Medulla oblongata (tissue), 1 donor: ENCODE data around the gene CFAP99.

Source experiments
- DNase-seq: peaks from one replicate; pipeline ENCODE4 v3.0.0-alpha.2; 2015; ENCODE audit errors: extremely low spot score

The CFAP99 gene

DNA sequence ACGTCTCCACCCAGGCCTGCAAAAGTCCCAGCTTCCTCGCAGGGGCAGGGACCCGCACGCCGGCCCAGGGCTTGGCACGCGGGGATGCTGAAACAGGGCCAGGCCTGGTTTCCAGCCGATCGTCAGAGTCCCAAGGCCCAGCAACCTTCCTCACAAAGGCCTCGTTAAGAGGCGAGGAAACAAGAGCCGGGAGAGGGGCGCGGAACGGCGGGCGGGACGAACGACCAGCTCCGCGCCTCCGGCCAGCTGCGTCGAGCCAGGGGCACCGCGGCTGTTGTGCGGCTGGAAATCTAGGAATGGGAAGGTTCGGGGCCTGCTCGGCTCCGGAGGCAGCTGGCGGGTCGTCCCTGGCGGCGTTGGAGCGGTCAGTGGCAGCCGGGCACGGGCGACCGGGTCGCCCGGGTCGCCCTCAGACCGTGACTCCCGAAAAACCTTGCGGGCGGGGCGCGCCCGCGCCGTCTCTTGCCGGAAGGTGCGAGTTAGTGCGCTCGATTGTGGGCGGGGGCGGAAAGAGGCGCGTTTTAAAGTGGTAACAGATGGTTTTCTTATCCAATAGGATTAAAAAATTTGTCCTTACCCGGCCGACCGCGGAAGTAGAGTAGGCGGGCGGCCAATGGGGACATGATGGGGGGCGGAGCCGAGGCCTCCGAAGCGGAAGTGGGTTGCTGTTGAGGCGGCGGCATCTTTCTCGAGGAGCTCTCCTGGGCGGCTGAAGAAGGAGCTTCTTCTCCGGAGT lies 49.9 kb downstream of the CFAP99 start, which contains the start of gene RNF4:
TSS of gene RNF4 (plus strand) at position 651 of the 736 bp plus-strand sequence. CDS start 21,388 bp downstream, outside the sequence.
- DNase-seq: peak; percentile 98

DNA sequence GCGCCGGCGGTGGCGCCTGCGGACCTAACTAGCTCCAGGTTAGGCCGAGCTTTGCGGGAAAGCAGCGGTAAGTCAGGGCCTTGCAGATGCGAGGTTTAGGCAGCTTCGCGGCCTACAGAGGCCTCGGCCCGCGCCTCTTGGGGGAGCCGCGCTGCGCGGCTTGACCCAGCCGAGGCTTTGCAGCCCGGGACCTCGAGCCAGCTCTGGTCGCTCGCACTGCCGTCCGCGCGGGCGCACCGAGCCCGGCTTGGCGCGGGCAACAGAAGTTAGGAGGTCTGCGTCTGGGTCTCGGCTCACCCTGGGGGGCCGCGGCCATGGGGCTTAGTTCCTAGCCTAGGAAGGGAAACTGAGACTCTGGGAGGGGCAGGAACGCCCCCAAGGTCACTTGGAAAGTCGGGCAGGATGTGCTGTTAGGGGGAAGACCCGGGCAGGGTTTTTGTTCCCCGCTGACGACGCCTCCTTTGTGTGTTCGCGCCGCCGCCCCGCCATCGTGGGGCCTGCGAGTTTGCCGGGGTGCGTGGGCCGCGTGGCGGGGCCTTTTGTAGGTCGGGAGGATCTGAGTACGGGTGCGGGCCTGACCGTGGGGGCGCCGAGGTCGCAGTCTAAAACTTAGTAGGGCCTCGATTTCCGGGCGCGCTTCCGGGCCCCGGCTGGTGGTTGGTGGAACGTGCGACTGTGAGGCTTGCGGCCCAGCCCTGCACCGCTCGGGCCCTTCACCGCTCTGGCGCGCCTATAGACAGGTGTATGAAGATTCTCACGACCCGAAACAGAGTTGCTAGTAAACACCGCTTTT lies 50.6 kb downstream of the CFAP99 start:
- no peak for DNase-seq

DNA sequence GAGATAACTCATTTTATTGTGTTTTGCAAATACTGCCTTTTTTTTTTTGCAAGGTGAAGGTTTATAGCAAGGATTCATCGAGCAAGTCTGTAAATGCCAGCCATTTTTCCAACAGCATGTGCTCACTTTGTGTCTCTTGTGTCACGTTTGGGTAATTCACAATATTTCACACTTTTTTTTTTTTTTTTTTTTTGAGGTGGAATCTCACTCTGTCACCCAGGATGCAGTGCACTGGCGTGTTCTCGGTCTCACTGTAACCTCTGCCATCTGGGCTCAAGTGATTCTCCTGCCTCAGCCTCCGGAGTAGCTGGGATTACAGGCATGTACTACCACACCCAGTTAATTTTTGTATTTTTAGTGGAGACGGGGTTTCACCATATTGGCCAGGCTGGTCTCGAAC lies 52.0 kb downstream of the CFAP99 start:
- DNase-seq: no peak

DNA sequence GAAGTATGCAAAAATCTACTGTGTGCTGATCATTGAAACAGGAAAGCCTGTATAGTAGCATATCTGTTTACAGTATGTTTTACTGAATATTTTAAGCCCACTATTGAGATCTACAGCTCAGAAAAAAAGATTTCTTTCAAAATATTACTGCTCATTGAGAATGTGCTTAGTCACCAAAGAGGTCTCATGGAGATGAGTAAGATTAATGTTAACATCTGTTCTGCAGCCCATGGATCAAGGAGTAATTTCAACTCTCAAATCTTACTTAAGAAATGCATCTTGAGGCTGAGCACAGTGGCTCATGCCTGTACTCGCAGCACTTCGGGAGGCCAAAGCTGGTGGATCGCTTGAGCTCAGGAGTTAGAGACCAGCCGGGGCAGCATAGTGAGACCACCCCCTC lies 53.4 kb downstream of the CFAP99 start:
- no peak for DNase-seq

DNA sequence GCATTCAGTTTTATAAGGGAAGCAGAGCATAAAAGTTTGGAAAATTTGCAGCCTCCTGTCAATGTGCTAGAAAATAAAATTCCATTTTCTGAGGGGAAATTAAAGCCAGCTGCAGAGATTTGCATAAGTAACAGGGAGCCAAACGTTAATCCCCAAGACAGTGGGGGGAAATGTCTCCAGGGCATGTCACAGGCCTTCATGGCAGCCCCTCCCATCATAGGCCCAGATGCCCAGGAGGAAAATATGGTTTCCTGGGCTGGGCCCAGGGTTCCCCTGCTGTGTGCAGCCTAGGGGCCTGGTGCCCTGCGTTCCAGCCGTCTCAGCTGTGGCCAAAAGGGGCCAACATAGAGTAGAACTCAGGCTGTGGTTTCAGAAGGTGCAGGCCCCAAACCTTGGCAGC lies 59.5 kb downstream of the CFAP99 start:
- DNase-seq: no peak

DNA sequence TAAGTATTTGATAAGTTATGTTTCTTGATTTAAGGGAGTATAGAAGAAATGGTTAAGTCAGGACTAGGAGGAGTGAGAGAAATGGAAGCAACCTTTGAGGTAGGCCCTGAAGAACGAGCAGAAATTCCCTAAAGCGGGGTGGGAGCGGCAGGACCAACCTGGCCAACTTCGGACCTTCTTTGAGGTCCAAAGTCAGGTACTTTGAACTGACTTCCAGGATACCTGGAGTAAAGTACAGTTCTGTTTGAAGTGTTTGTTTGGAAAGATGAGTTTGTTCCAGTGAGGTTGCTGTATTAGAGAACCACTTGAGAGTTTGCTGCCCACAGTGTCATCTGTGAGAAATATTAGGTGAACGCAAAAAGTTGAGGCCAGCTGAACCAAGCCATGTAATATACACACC lies 61.9 kb downstream of the CFAP99 start:
- no peak for DNase-seq

DNA sequence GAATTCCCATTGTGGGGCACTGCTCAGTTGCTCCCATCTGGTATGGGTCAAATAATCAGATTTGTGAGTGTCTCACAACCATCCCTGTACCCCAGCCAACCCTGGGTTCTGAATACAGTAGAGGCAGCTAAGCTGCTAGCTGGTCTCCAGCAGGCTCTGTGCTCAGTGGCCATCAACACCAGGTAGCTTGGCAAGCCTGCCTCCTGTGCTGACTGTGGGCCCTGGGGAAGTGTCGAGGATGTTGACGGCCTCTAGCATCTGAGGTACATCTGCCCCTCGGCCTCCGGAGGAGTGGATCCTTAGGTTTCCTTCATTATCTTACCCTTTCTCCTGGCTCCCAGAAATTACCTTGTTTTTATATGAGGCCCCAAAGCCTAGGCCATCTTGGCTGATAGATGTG lies 63.4 kb downstream of the CFAP99 start:
- no peak for DNase-seq

DNA sequence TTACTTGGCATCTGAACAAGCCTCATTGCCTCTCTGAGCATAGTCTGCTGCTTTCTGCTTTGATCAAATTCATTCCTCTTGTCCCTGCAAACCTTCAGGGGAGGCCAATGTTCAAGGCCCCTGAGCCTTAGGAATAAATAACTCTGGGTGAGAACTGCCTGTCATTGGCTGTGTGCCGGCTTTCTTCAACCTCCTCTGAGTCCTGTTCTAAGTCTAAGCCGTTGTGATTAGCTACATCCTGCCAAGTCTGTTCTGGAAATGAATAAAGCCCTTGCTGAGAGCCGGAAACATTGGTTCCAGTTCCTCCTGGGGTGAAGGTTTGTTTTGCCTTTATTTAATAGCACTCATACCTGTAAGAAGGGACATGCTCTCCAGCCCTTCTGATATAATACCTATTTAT lies 63.9 kb downstream of the CFAP99 start:
- DNase-seq: peak; percentile 70

DNA sequence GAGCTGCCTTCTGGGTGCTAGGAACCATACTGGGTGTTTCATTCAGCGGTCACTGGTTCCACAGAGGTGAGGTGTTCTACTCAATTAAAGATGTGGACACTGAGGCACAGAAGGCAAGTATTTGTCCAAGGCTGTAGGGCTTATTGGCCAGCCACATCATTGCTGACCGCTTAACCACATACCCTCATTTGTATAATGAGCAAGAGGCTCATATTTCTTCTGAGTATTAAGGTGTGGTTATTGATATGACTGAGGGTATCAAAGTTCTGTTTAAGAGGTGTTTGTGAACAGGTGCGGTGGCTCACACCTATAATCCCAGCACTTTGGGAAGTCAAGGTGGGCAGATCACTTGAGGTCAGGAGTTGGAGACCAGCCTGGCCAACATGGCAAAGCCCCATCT lies 64.5 kb downstream of the CFAP99 start:
- no peak for DNase-seq

DNA sequence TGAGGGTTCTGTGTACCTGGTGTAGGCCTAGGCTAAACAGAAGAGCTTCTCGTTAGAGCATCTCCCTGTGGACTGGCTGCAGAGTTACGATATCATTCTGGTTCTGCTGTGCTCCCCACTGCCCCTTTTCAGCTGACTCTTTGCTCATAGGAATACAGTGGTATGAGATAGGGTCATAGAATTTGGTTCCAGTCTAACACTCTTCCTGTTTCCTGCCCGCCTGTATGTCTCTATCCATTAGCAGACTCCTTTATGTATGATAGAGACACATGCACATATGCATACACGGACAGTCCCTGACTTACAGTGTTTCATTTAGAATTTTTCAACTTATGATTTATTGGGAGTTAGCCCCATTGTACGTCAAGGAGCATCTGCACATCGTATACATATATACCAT lies 65.4 kb downstream of the CFAP99 start:
- DNase-seq: no peak

DNA sequence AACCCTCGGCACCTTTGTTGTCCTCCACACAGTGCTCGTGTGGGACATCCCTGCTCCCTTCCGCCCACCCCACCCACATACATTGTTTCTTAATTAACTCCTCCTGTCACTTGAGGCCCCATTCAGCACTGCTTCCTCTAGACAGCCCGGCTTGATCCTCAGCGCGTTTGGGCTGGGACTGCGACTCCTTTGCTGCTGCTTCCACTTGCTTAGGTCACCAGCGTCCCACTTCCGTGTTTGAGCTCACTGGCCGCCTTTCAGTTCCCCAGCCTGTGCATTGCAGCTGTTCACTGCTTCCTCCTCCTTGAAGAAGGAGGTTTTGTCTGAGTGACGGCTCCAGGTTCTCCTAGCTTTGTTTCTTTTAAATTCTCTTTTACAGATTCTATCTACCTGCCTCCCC lies 66.2 kb downstream of the CFAP99 start:
- peak; percentile 84 for DNase-seq

DNA sequence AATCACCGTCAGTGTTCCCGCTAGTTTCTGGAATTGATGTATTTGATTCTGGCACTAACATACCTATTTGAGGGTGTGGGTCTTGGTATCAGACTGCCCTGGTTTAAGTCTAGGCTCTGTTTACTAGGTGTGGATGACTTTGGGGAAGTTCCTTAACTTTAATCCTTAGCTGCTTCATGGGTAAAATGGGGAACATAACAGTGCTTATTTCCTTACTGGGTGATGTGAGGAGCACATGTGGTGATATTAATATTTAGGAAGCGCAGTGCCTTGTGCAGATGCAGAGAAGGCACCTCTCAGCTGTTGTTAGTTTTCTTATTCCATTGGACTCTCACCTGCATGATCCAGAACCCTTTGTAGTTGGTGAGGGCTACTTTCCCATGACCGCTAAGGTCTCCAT lies 67.2 kb downstream of the CFAP99 start:
- no peak for DNase-seq

DNA sequence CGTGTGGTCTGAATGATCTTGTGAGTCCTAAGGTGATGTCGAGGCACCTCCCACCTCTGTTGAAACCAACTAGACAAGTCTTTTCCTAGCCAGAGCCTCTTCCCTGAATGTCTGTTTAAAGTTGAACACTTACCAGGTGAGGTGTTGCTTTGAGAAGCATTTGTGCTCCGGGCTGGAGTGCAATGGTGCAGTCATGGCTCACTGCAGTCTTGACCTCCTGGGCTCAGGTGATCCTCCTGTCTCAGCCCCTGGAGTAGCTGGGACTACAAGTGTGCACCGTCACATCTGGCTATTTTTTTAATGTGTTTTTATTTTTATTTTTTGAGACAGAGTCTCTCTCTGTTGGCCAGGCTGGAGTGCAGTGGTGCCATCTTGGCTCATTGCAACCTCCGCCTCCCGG lies 68.2 kb downstream of the CFAP99 start:
- DNase-seq: no peak

DNA sequence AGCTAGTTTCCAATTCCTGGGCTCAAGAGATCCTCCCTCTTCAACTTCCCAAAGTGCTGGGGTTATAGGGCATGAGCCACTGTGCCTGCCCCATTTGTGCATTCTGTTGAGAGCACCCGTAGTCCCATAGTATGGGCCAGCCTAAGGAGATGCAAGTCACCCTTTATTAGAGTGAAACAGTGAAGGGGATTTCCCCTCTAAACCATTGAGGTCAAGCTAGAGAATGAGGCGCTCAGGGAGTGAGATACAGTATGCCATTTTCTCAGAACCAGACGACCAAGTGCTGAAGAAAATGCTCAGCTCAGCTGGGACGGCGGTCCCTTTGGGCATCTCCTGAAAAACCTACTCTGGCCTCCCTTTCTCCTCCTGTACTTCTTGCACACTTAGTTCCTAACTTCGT lies 68.9 kb downstream of the CFAP99 start:
- DNase-seq: no peak

DNA sequence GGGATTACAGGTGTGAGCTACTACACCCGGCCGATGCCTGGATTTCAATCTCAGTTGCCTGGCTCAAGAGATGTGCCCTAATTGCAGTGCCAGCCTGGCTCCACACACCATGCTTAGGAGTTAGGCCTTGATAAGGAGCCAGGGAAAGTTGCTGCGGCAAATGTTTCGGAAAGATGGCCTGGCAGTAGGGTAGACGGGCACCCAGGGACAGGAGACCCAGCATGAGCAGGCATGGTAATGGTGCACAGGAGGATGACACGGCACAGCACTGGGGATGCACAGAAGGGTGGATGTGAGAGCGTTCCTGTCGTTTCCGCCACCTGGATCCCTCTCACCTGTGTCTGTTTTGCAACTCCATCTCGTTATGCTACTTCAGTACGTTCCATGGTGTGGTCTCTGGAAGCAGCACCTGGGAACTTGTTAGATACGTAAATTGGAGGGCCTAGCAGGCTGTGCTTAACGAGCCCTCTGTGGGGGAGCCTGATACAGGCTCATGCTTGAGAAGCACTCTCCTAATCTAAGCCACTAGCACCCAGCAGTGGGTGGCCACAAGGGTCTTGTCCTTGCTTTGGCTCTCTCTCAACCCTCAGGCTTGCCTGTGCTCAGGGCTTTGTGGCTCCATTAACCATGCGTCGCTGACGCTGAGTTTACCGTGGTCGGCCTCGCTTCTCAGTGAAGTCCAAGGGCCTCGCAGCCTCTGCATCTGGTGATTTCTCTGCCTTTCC lies 70.5 kb downstream of the CFAP99 start:
- no peak for DNase-seq

DNA sequence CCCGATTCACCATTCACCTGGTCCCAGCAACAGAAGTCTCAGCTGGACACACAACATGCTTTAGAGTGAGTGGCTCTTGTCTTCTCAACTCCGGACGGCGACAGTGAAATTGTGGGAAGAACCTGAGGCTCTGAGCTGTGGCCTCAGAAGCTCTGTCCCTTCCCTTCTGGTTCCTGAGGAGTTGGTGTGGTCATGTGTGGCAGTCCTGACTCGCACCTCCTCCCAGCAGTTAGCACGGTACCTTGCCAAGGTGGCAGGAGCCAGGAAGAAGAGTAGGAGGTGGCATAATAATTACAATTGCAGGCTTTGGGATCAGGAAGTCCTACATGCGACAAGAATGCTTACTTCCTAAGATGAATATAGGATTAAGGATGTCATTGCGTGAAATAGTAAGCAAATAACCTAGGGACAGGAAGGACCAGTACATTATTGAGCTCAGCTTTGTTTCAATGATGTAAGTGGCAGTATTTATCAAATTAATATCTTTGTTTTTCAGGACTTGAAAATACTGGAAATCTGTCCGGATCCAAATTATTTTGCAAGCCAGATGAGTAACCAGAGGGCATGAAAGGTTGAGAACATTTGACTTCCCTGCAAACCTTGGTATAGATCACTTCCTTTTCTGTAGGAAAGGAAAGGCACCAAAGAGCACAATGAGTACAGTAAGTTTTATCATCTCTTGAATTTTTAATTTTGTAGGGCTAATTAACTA lies 71.2 kb downstream of the CFAP99 start:
- no peak for DNase-seq

DNA sequence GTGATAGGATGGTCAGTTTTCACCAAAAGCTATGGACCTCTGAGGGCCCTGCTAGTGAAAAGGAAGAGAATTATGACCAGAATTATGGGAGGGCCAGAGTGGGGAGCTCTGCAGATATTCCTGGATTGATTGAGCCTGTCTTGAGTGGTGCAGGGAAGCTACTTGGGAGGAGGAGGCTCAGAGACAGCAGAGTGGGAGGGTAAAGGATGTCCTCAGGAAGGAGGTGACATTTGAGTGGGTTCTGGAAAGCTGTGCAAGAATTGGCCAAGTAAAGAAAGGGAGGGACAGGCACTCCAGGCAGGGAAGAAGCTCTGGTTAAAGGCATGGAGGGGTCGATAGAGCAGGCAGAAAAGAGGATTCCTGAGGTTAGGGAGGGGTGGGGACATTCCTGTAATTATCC lies 74.2 kb downstream of the CFAP99 start:
- no peak for DNase-seq

DNA sequence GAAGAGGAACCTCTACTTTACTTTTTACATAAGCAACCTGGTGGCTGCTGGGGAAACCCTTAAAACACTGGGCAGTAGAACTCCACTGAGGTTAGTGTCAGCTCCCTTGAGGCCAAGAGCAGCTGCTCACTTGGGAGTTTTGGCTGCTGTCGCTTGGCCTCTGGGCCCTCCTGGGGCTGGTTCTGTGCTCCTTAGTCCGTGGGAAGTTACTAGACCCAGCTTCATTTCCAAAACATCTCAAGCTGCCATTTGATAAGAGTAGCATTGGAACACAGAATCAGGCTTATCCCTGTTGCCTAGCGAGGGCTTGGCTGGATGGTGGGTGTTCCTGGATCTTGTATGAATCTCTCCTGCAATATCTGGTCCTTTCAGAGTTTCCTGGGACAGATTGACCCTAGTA lies 76.2 kb downstream of the CFAP99 start:
- no peak for DNase-seq

DNA sequence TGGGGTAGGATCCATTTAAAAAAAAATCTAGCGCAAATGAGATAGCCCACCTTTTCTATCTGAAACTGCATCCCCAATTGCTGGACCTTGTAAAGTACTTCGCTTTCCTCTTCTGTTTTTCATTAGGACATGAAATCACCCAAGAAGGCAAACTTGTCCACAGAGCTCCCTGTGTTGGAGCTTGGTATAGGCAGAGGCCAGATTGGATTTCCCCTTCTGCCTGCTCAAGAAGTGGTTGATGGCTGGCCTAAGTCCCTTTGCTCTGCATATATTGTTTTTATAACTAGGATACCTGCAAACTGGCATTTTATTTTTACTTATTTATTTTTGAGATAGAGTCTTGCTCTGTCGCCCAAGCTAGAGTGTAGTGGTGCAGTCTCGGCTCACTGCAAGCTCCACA lies 78.6 kb downstream of the CFAP99 start:
- no peak for DNase-seq

DNA sequence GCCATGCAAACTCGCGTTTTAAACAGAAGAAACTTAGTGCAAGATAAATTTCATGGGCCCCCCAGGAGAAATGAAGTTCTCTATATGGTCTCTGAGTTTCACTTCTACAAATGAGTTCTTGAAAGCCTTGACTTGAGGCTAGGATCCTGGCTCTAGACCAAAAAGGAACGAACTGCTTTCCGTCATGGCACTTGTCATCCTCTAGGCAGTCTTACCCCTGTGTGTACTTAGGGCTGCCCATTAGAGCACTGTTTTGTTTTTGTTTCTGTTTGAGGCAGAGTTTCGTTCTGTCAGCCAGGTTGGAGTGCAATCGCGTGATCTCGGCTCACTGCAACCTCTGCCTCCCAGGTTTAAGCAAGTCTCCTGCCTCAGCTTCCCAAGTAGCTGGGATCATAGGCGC lies 79.2 kb downstream of the CFAP99 start:
- peak; percentile 86 for DNase-seq

DNA sequence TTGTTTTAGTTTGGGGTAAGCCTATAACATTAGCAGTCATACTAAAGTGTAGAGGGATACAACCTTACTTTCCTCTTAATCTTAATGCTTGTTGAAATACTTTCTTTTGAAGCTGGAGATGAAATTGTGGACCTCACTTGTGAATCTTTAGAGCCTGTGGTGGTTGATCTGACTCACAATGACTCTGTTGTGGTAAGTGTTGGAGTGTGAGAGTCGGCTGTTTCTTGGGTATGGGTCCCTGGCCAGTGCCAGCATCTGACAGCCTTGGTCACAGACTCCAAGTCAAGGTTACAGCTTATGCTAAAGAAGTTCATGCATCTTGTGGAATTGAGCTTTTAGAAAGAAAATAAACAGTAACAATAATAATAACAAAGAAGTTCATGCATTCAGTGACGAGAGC lies 81.8 kb downstream of the CFAP99 start:
- DNase-seq: no peak

DNA sequence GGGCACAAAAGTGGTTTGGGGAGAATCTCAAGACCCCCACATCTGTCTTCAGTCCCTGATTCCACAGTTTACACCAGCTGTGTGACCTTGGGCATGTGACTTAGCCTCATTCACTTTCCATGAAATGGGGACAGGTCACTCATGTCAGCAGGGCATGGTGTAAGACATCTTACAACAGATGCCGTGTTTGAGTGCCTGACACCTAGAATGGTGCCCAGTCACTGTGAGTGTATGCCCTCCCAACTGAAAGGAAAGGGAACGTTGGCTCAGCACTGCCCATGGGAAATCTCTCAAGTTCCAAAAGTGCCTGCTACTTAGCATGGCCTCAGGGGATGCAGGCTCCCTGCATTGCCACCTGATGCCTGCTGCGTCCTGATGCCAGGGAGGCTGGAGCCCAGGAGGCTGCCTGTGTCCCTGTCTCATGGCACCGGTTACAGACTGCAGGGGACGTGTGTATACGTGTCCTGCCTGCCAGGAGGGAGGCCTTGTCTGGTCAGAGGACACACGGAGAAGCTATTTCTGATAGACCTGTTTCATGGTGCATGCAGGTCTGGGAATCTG lies 82.4 kb downstream of the CFAP99 start:
- no peak for DNase-seq
